ENCODE measurements around the gene KRT2.

Gene KRT2

GRCh38 chr12:52643233-52644077 lies 8.6 kb downstream of the KRT2 start:
- H3K36me3 Mint-ChIP-seq (ENCODE audit: low read depth), result no peaks in the 10 kb centered on the region

GRCh38 chr12:52641468-52641867 lies 10.5 kb downstream of the KRT2 start:
- no peaks in the 10 kb centered on the region for H3K36me3 Mint-ChIP-seq (ENCODE audit: low read depth)
- peaks cover 4% of the 10 kb centered on the region for H3K27me3 Mint-ChIP-seq (ENCODE audit: low read depth, poor library complexity)
- no peaks in the 10 kb centered on the region for H3K4me1 Mint-ChIP-seq
- no peak overlapping the region for H3K27ac Mint-ChIP-seq
- H3K9me3 Mint-ChIP-seq, result no peaks in the 10 kb centered on the region
- H3K4me3 Mint-ChIP-seq, result no peak overlapping the region
- DNase-seq, result no peak
- TF ChIP-seq CTCF (IDR thresholded peaks at IDR 0.05), result no peak

More at GRCh38 chr12:52643233-52644077, 8.6 kb downstream of the KRT2 start:
- Mint-ChIP-seq H3K4me1 (no peaks in the 10 kb centered on the region), H3K27ac (no peak overlapping the region), H3K27me3 (ENCODE audit: low read depth, poor library complexity) (peaks cover 8% of the 10 kb centered on the region), H3K9me3 (no peaks in the 10 kb centered on the region), H3K4me3 (no peak overlapping the region)
- TF ChIP-seq CTCF (IDR thresholded peaks at IDR 0.05), result no peak
- no peak for DNase-seq

- H3K4me3 Mint-ChIP-seq, result no peak overlapping the region
- no peak for TF ChIP-seq CTCF (IDR thresholded peaks at IDR 0.05)
- no peaks in the 10 kb centered on the region for H3K36me3 Mint-ChIP-seq (ENCODE audit: low read depth)
- no peaks in the 10 kb centered on the region for H3K9me3 Mint-ChIP-seq
- DNase-seq, result no peak
- H3K27ac Mint-ChIP-seq, result no peak overlapping the region
- no peaks in the 10 kb centered on the region for H3K4me1 Mint-ChIP-seq
- H3K27me3 Mint-ChIP-seq (ENCODE audit: low read depth, poor library complexity), result peaks cover 12% of the 10 kb centered on the region
Observed at GRCh38 chr12:52637299-52637698, 14.7 kb downstream of the KRT2 start.

GRCh38 chr12:52636592-52637258 lies 15.3 kb downstream of the KRT2 start:
- no peak for DNase-seq
- H3K4me1 Mint-ChIP-seq, result no peaks in the 10 kb centered on the region
- H3K27ac Mint-ChIP-seq, result no peak overlapping the region
- no peak overlapping the region for H3K4me3 Mint-ChIP-seq
- H3K36me3 Mint-ChIP-seq (ENCODE audit: low read depth), result no peaks in the 10 kb centered on the region
- no peak for TF ChIP-seq CTCF (IDR thresholded peaks at IDR 0.05)
- no peaks in the 10 kb centered on the region for H3K9me3 Mint-ChIP-seq
- H3K27me3 Mint-ChIP-seq (ENCODE audit: low read depth, poor library complexity), result peaks cover 12% of the 10 kb centered on the region

GRCh38 chr12:52636189-52636588 lies 15.8 kb downstream of the KRT2 start:
- no peak for DNase-seq
- no peak for TF ChIP-seq CTCF (IDR thresholded peaks at IDR 0.05)
- Mint-ChIP-seq H3K36me3 (ENCODE audit: low read depth) (no peaks in the 10 kb centered on the region), H3K4me3 (no peak overlapping the region), H3K27me3 (ENCODE audit: low read depth, poor library complexity) (peaks cover 12% of the 10 kb centered on the region), H3K27ac (no peak overlapping the region), H3K4me1 (no peaks in the 10 kb centered on the region), H3K9me3 (no peaks in the 10 kb centered on the region)
